ENCODE measurements around the gene KDM5B.

- no peak for TF ChIP-seq CTCF (IDR thresholded peaks at IDR 0.05)
- no peak for TF ChIP-seq POLR2A (IDR thresholded peaks at IDR 0.05)
These were observed 79.3 kb downstream of the KDM5B start for GRCh38 chr1:202728951-202729350.
